IMR-90 (cell line): ENCODE measurements around the gene AKAP12. TPM values are rescaled to one million over a fixed set of nuclear protein-coding genes. Genes with fewer than 3 reads are reported as not detected.

Experiments used
- ATAC-seq: fragments of 200-7000 bp; cut with Tn5 transposase; 2 replicates; pipeline ENCODE4 v1.9.1; 2020; ENCODE audit warnings: low read depth, mild to moderate bottlenecking, moderate library complexity
- BruUV-seq: library from RNA; stranded (reverse); fragments of 400-500 nt; replicated peaks from 2 replicates; lab custom pipeline; 2021; lab: Mats Ljungman, UMichigan
- CTCF ChIA-PET: fragments of 300-600 bp; formaldehyde crosslinking; extraction: SDS; loops from one replicate; lab custom pipeline; 2021; ENCODE audit warnings: antibody characterized with exemption; lab: Yijun Ruan, JAX
- POLR2A ChIA-PET: fragments of 300-600 bp; sonication (Branson Sonifier 250); formaldehyde crosslinking; loops from one replicate; lab custom pipeline; 2022; ENCODE audit warnings: antibody characterized with exemption; ENCODE audit not compliant: unreplicated experiment; lab: Charles Lee
- DNase-seq: peaks from one replicate; pipeline ENCODE4 v3.0.0; 2013
- H2AFZ ChIP-seq: replicated peaks from 2 replicates; pipeline ENCODE3; 2013; ENCODE audit warnings: low read length, mild to moderate bottlenecking; ENCODE audit not compliant: poor library complexity
- H2AK5ac ChIP-seq: 2 replicates; pipeline ENCODE4 v1.6.1; 2013; ENCODE audit warnings: low read depth, low read length, inconsistent platforms
- H2AK9ac ChIP-seq: replicated peaks from 2 replicates; pipeline ENCODE3; 2013; ENCODE audit warnings: mild to moderate bottlenecking, low read depth, low read length, moderate library complexity; ENCODE audit not compliant: poor library complexity
- H2BK120ac ChIP-seq: 2 replicates; pipeline ENCODE4 v1.6.1; 2013; ENCODE audit warnings: low read depth, low read length, inconsistent platforms
- H2BK15ac ChIP-seq: 3 replicates; pipeline ENCODE4 v1.6.1; 2013; ENCODE audit warnings: low read depth, low read length, inconsistent platforms
- H2BK20ac ChIP-seq: 2 replicates; pipeline ENCODE4 v1.6.1; 2013; ENCODE audit warnings: low read depth, mild to moderate bottlenecking, inconsistent platforms, low read length, moderate library complexity
- H2BK5ac ChIP-seq: 2 replicates; pipeline ENCODE4 v1.6.1; 2013; ENCODE audit warnings: mild to moderate bottlenecking, low read depth, low read length, inconsistent platforms; ENCODE audit not compliant: poor library complexity, severe bottlenecking
- H3K14ac ChIP-seq: replicated peaks from 2 replicates; pipeline ENCODE4 v1.6.1; 2013; ENCODE audit warnings: low read depth, low read length, inconsistent platforms
- H3K18ac ChIP-seq: 2 replicates; pipeline ENCODE4 v1.6.1; 2013; ENCODE audit warnings: low read depth, low read length, control low read depth
- H3K23ac ChIP-seq: 2 replicates; pipeline ENCODE4 v1.6.1; 2013; ENCODE audit warnings: low read depth, low read length, inconsistent platforms
- H3K27ac ChIP-seq: 2 replicates; pipeline ENCODE4 v1.5.1; 2013; ENCODE audit warnings: mild to moderate bottlenecking, control low read depth, low read length; ENCODE audit not compliant: insufficient read depth
- H3K27me3 ChIP-seq: 2 replicates; pipeline ENCODE4 v1.6.1; 2013; ENCODE audit warnings: low read length; ENCODE audit not compliant: control insufficient read depth, insufficient read depth
- H3K36me3 ChIP-seq: 2 replicates; pipeline ENCODE4 v1.6.1; 2013; ENCODE audit warnings: low read length, mixed read lengths; ENCODE audit not compliant: control insufficient read depth, insufficient read depth
- H3K4ac ChIP-seq: 2 replicates; pipeline ENCODE4 v1.6.1; 2013; ENCODE audit warnings: low read depth, low read length, inconsistent platforms
- H3K4me1 ChIP-seq: 2 replicates; pipeline ENCODE4 v1.6.1; 2013; ENCODE audit warnings: low read length, mixed read lengths; ENCODE audit not compliant: control insufficient read depth, insufficient read depth
- H3K4me2 ChIP-seq: 2 replicates; pipeline ENCODE4 v1.6.1; 2013; ENCODE audit warnings: low read depth, mild to moderate bottlenecking, control low read depth, low read length, moderate library complexity
- H3K4me3 ChIP-seq: 2 replicates; pipeline ENCODE4 v1.5.1; 2013; ENCODE audit warnings: low read depth, mild to moderate bottlenecking, control low read depth, low read length, moderate library complexity; ENCODE audit not compliant: insufficient read depth
- H3K56ac ChIP-seq: 2 replicates; pipeline ENCODE4 v1.6.1; 2013; ENCODE audit warnings: low read length, inconsistent platforms; ENCODE audit not compliant: insufficient read depth; ENCODE audit errors: extremely low read depth
- H3K79me1 ChIP-seq, 2 experiments: 2 replicates each; pipeline ENCODE4 v1.6.1; 2013; ENCODE audit warnings: low read length in 2 of 2, inconsistent platforms in 1 of 2, low read depth in 1 of 2
- H3K9ac ChIP-seq: 2 replicates; pipeline ENCODE4 v1.6.1; 2013; ENCODE audit warnings: low read depth, low read length, control low read depth
- H3K9me1 ChIP-seq: 2 replicates; pipeline ENCODE4 v1.6.1; 2013; ENCODE audit warnings: low read length, inconsistent platforms; ENCODE audit not compliant: insufficient read depth
- H3K9me3 ChIP-seq: 2 replicates; pipeline ENCODE4 v1.6.1; 2013; ENCODE audit warnings: low read length; ENCODE audit not compliant: control insufficient read depth, insufficient read depth
- H4K20me1 ChIP-seq: 2 replicates; pipeline ENCODE4 v1.6.1; 2013; ENCODE audit warnings: low read length, inconsistent platforms; ENCODE audit not compliant: insufficient read depth
- H4K5ac ChIP-seq: 2 replicates; pipeline ENCODE4 v1.6.1; 2013; ENCODE audit warnings: mild to moderate bottlenecking, low read depth, low read length, control low read depth
- H4K8ac ChIP-seq, 2 experiments: 2 replicates each; pipeline ENCODE4 v1.6.1; 2013; ENCODE audit warnings: low read depth in 2 of 2, low read length in 2 of 2, control low read depth in 1 of 2, inconsistent platforms in 1 of 2
- H4K91ac ChIP-seq: 2 replicates; pipeline ENCODE4 v1.6.1; 2013; ENCODE audit warnings: low read depth, low read length, inconsistent platforms; ENCODE audit not compliant: insufficient read depth
- BHLHE40 ChIP-seq: fragments of 150-350 bp; IDR thresholded peaks from 2 replicates; pipeline ENCODE4 v1.6.1; 2016; ENCODE audit warnings: mild to moderate bottlenecking, low read depth, low read length
- CHD1 ChIP-seq: IDR thresholded peaks from 2 replicates; pipeline ENCODE4 v1.6.1; 2012; ENCODE audit warnings: low read depth, low read length, improper control_type of control experiment
- CTCF ChIP-seq: conservative IDR thresholded peaks from 2 replicates; pipeline ENCODE4 v1.5.1; 2012; ENCODE audit warnings: mild to moderate bottlenecking, low read depth, low read length, improper control_type of control experiment
- ELK1 ChIP-seq: fragments of 150-350 bp; IDR thresholded peaks from 2 replicates; pipeline ENCODE4 v1.6.1; 2016; ENCODE audit warnings: low read depth, mild to moderate bottlenecking, low read length, moderate library complexity, borderline replicate concordance
- FOS ChIP-seq: fragments of 150-350 bp; IDR thresholded peaks from 2 replicates; pipeline ENCODE4 v1.6.1; 2016; ENCODE audit warnings: low read depth, low read length
- MAFK ChIP-seq: IDR thresholded peaks from 2 replicates; pipeline ENCODE4 v1.6.1; 2012; ENCODE audit warnings: low read depth, low read length, improper control_type of control experiment
- NFE2L2 ChIP-seq: fragments of 150-350 bp; IDR thresholded peaks from 2 replicates; pipeline ENCODE4 v1.6.1; 2016; ENCODE audit warnings: low read depth, mild to moderate bottlenecking, low read length
- POLR2A ChIP-seq: IDR thresholded peaks from 2 replicates; pipeline ENCODE4 v1.6.1; 2012; ENCODE audit warnings: mild to moderate bottlenecking, low read depth, low read length
- RAD21 ChIP-seq: IDR thresholded peaks from 2 replicates; pipeline ENCODE4 v1.6.1; 2012; ENCODE audit warnings: low read length, improper control_type of control experiment
- RCOR1 ChIP-seq: IDR thresholded peaks from 2 replicates; pipeline ENCODE4 v1.6.1; 2012; ENCODE audit warnings: mild to moderate bottlenecking, low read length, improper control_type of control experiment; ENCODE audit not compliant: insufficient replicate concordance
- RFX5 ChIP-seq: IDR thresholded peaks from 2 replicates; pipeline ENCODE4 v1.8.0; 2012; ENCODE audit warnings: low read depth, mild to moderate bottlenecking, low read length, moderate library complexity
- SMC3 ChIP-seq: fragments of 150-350 bp; IDR thresholded peaks from 2 replicates; pipeline ENCODE4 v1.6.1; 2016; ENCODE audit warnings: low read depth, mild to moderate bottlenecking, antibody characterized with exemption, low read length, moderate library complexity
- WGBS, 2 experiments: methylation state at CpG; one replicate each; pipeline versions ENCODE4 v1.1.5 to v1.1.7; 2013; ENCODE audit warnings: missing lambda C conversion rate in 2 of 2; ENCODE audit not compliant: insufficient read length in 1 of 2; ENCODE audit errors: extremely low coverage in 2 of 2; 5-methylcytosine and 5-hydroxymethylcytosine counted together
- dilution Hi-C: fragments of 300-500 bp; cut with HindIII; formaldehyde crosslinking; loops from one replicate; pipeline ENCODE4 v1.14.3; 2018; ENCODE audit warnings: low sequenced_read_pairs; ENCODE audit not compliant: unreplicated experiment
- in situ Hi-C: fragments of 300-500 bp; cut with MboI; formaldehyde crosslinking; loops from 3 replicates; pipeline ENCODE4 v1.14.3; 2019; ENCODE audit warnings: low sequenced_read_pairs, inconsistent platforms, mixed read lengths
- intact Hi-C: fragments of 100-400 bp; cut with micrococcal nuclease; formaldehyde crosslinking; loops from 2 replicates; pipeline ENCODE4 v1.10.0; 2022
- polyA plus RNA-seq, 3 experiments: library from polyadenylated mRNA; depleted of rRNA; stranded (reverse); fragments of >200 nt; gene quantifications; 2 replicates each; pipeline ENCODE4 v1.2.3, GENCODE V29; 2012; ENCODE audit warnings: low replicate concordance in 1 of 3
- total RNA-seq: library from RNA; depleted of rRNA; stranded (reverse); fragments of >200 nt; gene quantifications from 2 replicates; pipeline ENCODE4 v1.2.3, GENCODE V29; 2012
- TF ChIP-seq, protein P1 (sequence below): fragments of 150-350 bp; IDR thresholded peaks from 2 replicates; pipeline ENCODE4 v1.6.1; 2017; ENCODE audit warnings: mild to moderate bottlenecking, antibody characterized with exemption, low read length, low read depth

AKAP12 gene
- total and polyA plus RNA-seq, 2 of the 4 experiments (the other 2 are of a cell fraction) = 56.0 to 118 TPM

DNA sequence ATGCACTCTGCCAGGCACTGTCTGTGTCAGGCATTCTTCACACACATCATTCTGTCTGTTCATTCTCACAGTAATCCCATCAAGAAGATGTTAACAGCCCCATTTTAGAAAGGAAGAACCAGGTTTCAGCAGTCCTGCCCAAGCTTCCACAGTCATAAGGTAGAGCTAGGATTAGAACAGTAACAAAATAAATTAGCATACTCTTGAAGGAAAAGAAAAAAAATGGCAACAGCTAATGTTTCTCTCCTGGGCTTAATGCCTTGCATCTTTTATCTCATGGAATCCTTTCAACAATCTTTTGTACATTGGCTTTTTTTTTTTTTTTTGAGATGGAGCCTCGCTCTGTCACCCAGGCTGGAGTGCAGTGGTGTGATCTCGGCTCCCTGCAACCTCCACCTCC, 32.1 kb upstream of the AKAP12 start:
- Histone ChIP-seq H3K9me1 (no peaks in the 10 kb centered on the region), H4K5ac (no peak overlapping the region), H2BK15ac (no peak overlapping the region), H2AK9ac (no peak overlapping the region), H3K14ac (no peak overlapping the region), H3K9me3 (peaks cover 2% of the 10 kb centered on the region; the same call in 1 of the 2 replicates), H2AK5ac (no peak overlapping the region), H3K23ac (no peak overlapping the region), H3K4me1 (no peaks in the 10 kb centered on the region), H2BK120ac (no peak overlapping the region), H3K36me3 (no peaks in the 10 kb centered on the region), H4K20me1 (no peaks in the 10 kb centered on the region), H3K18ac (no peak overlapping the region), H3K4me3 (no peak overlapping the region), H2AFZ (no peak overlapping the region), H3K27me3 (peaks cover 2% of the 10 kb centered on the region; the same call in 1 of the 2 replicates), H3K56ac (no peak overlapping the region), H2BK5ac (no peak overlapping the region), H4K8ac (no peak overlapping the region), H2BK20ac (no peak overlapping the region), H3K9ac (no peak overlapping the region), H3K4ac (no peak overlapping the region), H3K4me2 (no peak overlapping the region), H4K91ac (no peak overlapping the region), H3K27ac (no peak overlapping the region), H3K79me1 (no peaks in the 10 kb centered on the region)
- ChIA-PET CTCF (no interaction called here), POLR2A (no interaction called here)
- dilution Hi-C loops = no loop called here
- DNase-seq (no peak), ATAC-seq (no peak)
- intact Hi-C loops = no loop called here
- TF ChIP-seq RFX5 (no peak), RAD21 (no peak), NFE2L2 (no peak), BHLHE40 (no peak), FOS (no peak), CTCF (no peak), ELK1 (no peak), MAFK (no peak), POLR2A (no peak), CHD1 (no peak), RCOR1 (no peak), SMC3 (no peak)
- TF ChIP-seq, protein P1, sequence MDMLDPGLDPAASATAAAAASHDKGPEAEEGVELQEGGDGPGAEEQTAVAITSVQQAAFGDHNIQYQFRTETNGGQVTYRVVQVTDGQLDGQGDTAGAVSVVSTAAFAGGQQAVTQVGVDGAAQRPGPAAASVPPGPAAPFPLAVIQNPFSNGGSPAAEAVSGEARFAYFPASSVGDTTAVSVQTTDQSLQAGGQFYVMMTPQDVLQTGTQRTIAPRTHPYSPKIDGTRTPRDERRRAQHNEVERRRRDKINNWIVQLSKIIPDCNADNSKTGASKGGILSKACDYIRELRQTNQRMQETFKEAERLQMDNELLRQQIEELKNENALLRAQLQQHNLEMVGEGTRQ = no peak
- no CpG with 5 or more reads among the region's 2 CpGs for WGBS, 2 experiments
- in situ Hi-C loops = no loop called here
- no TSS peak for BruUV-seq
